ENCODE results near the gene CEP43. TPM values are rescaled to one million over a fixed set of nuclear protein-coding genes. Genes with fewer than 3 reads are reported as not detected.

CEP43 gene
- total RNA-seq = 10.2 TPM
- long read RNA-seq, full-length matches to known transcripts = 11 of 19 reads
- long read RNA-seq, partial matches to known transcripts = 0 of 19 reads
- long read RNA-seq, other reads (novel, unspliced or antisense) = 8 of 19 reads

- peak; percentile 97 for DNase-seq (ENCODE audit: low spot score)
- intact Hi-C loops (cut with DNase I) = loop anchor here (2.0 to 10.0 kb wide), 2 partner anchors 41 to 215 kb away; no protein-coding TSS in a partner anchor
Measured at GRCh38 chr6:166999145-166999883, at the start of gene CEP43. TSS of gene CEP43 (plus strand) at chr6:166999397. CDS start at chr6:166999413, 16 bp downstream.

GRCh38 chr6:166949528-166950442 is 49.4 kb upstream of the CEP43 start:
- intact Hi-C loops (cut with DNase I) = loop anchor here (5.0 kb wide), 1 partner anchor 87 kb away; no protein-coding TSS in a partner anchor
- no peak for DNase-seq (ENCODE audit: low spot score)

GRCh38 chr6:166950443-166950821 is 48.8 kb upstream of the CEP43 start:
- intact Hi-C loops (cut with DNase I) = loop anchor here (5.0 kb wide), 1 partner anchor 88 kb away; no protein-coding TSS in a partner anchor
- DNase-seq (ENCODE audit: low spot score) = no peak

GRCh38 chr6:166950892-166951669 is 48.1 kb upstream of the CEP43 start:
- intact Hi-C loops (cut with DNase I) = loop anchor here (5.0 kb wide), 1 partner anchor 89 kb away; no protein-coding TSS in a partner anchor
- DNase-seq (ENCODE audit: low spot score) = peak; percentile 84

GRCh38 chr6:166951670-166952060 is 47.5 kb upstream of the CEP43 start:
- no peak for DNase-seq (ENCODE audit: low spot score)
- intact Hi-C loops (cut with DNase I) = loop anchor here (2.0 to 5.0 kb wide), 2 partner anchors 89 to 165 kb away; no protein-coding TSS in a partner anchor

- DNase-seq (ENCODE audit: low spot score) = no peak
- intact Hi-C loops (cut with DNase I) = loop anchor here (2.0 to 5.0 kb wide), 2 partner anchors 90 to 165 kb away; no protein-coding TSS in a partner anchor
Measured at GRCh38 chr6:166952121-166952520, 47.1 kb upstream of the CEP43 start.

- intact Hi-C loops (cut with DNase I) = loop anchor here (2.0 to 5.0 kb wide), 2 partner anchors 91 to 166 kb away; no protein-coding TSS in a partner anchor
- no peak for DNase-seq (ENCODE audit: low spot score)
Measured at GRCh38 chr6:166952567-166953486, 46.4 kb upstream of the CEP43 start.

- no peak for DNase-seq (ENCODE audit: low spot score)
- intact Hi-C loops (cut with DNase I) = loop anchor here (5.0 kb wide), 1 partner anchor 92 kb away; no protein-coding TSS in a partner anchor
Measured at GRCh38 chr6:166954118-166954713, 45.0 kb upstream of the CEP43 start.

- DNase-seq (ENCODE audit: low spot score) = peak; percentile 82
- intact Hi-C loops (cut with DNase I) = no loop called here
Measured at GRCh38 chr6:166955121-166955864, 43.9 kb upstream of the CEP43 start.

- intact Hi-C loops (cut with DNase I) = no loop called here
- no peak for DNase-seq (ENCODE audit: low spot score)
Measured at GRCh38 chr6:166955865-166956443, 43.2 kb upstream of the CEP43 start.

GRCh38 chr6:166956444-166957086 is 42.6 kb upstream of the CEP43 start, which contains the start of gene RNASET2:
TSS of gene RNASET2 (minus strand) at chr6:166956550. CDS start at chr6:166956182, 368 bp downstream.
- intact Hi-C loops (cut with DNase I) = no loop called here
- peak; percentile 100 for DNase-seq (ENCODE audit: low spot score)

- intact Hi-C loops (cut with DNase I) = no loop called here
- peak; percentile 86 for DNase-seq (ENCODE audit: low spot score)
Measured at GRCh38 chr6:166957087-166957804, 42.0 kb upstream of the CEP43 start.

GRCh38 chr6:166957805-166958076 is 41.5 kb upstream of the CEP43 start:
- intact Hi-C loops (cut with DNase I) = loop anchor here (2.0 kb wide), 1 partner anchor 41 kb away; the partner anchor contains the start of gene CEP43
- DNase-seq (ENCODE audit: low spot score) = no peak

- DNase-seq (ENCODE audit: low spot score) = peak; percentile 78
- intact Hi-C loops (cut with DNase I) = loop anchor here (2.0 kb wide), 1 partner anchor 40 kb away; the partner anchor contains the start of gene CEP43
Measured at GRCh38 chr6:166958926-166959861, 40.0 kb upstream of the CEP43 start.

Measured in cardiac septum (tissue), 1 donor.